EL (cell line): Measurements from ENCODE around the gene TRPC4AP.

Experiments
- DNase-seq: peaks from one replicate; pipeline ENCODE4 v3.0.0-alpha.2; 2016

TRPC4AP gene

GRCh38 chr20:34955231-34956040, 137.2 kb downstream of the TRPC4AP start, which contains the start of the genes GSS and MYH7B:
Gene GSS (minus strand): TSS chr20:34955806. CDS start chr20:34951852, 3,954 bp downstream.
Gene MYH7B (plus strand): TSS chr20:34955868. CDS start chr20:34978006, 22,138 bp downstream.
- DNase-seq, result peak; percentile 97

- DNase-seq, result peak; percentile 65
Observed at GRCh38 chr20:34954904-34955230, 137.7 kb downstream of the TRPC4AP start.

- no peak for DNase-seq
Observed at GRCh38 chr20:34953960-34954359, 138.6 kb downstream of the TRPC4AP start.

- DNase-seq, result peak; percentile 18
Observed at GRCh38 chr20:34952671-34953070, 139.9 kb downstream of the TRPC4AP start.
